GM12878 (cell line): Measurements from ENCODE around the gene NUDCD2. TPM values are rescaled to one million over a fixed set of nuclear protein-coding genes. Genes with fewer than 3 reads are reported as not detected.

Source experiments
- ATAC-seq: fragments of 200-7000 bp; cut with Tn5 transposase; 3 replicates; pipeline ENCODE4 v1.9.1; 2020; ENCODE audit warnings: mild to moderate bottlenecking, moderate library complexity
- BruUV-seq: library from RNA; stranded (reverse); fragments of 400-500 nt; replicated peaks from 2 replicates; lab custom pipeline; 2021; lab: Mats Ljungman, UMichigan
- CTCF ChIA-PET: fragments of 300-600 bp; sonication (Branson Sonifier 250); formaldehyde crosslinking; extraction: SDS; loops from one replicate; lab custom pipeline; 2021; ENCODE audit warnings: inconsistent platforms; lab: Yijun Ruan, JAX
- POLR2A ChIA-PET: fragments of 350-600 bp; formaldehyde crosslinking; extraction: SDS; loops from one replicate; lab custom pipeline; 2021; ENCODE audit warnings: inconsistent platforms; lab: Charles Lee
- RAD21 ChIA-PET: fragments of 300-600 bp; sonication (Branson Sonifier 250); formaldehyde crosslinking; loops from one replicate; lab custom pipeline; 2023; ENCODE audit warnings: antibody characterized with exemption; ENCODE audit not compliant: unreplicated experiment; lab: Charles Lee
- SMC1A ChIA-PET: fragments of 300-600 bp; sonication (Branson Sonifier 250); formaldehyde crosslinking; loops from one replicate; lab custom pipeline; 2023; ENCODE audit not compliant: unreplicated experiment, uncharacterized antibody; lab: Charles Lee
- DNase-seq: peaks from one replicate; pipeline ENCODE4 v3.0.0-alpha.2; 2011; ENCODE audit warnings: low read depth, low spot score
- FAIRE-seq: peaks from 3 replicates; lab custom pipeline; 2011; peaks lifted over from hg19 to GRCh38; lab: Jason Lieb, UNC
- H2AFZ ChIP-seq: 2 replicates; pipeline ENCODE4 v1.6.0; 2011; ENCODE audit warnings: low read depth, low read length, control low read depth; ENCODE audit not compliant: control insufficient read depth
- H3K27ac ChIP-seq: 2 replicates; pipeline ENCODE4 v1.5.1; 2011; ENCODE audit warnings: control low read depth; ENCODE audit not compliant: control insufficient read depth, insufficient read depth
- H3K27me3 ChIP-seq, 2 experiments: replicated peaks in 1 of 2; 2 replicates each; pipeline versions ENCODE4 v1.6.0 to v1.6.1; 2011; ENCODE audit warnings: low read length in 1 of 2; ENCODE audit not compliant: control insufficient read depth in 2 of 2, insufficient read depth in 2 of 2
- H3K36me3 ChIP-seq, 2 experiments: 2 replicates each; pipeline ENCODE4 v1.5.1; 2011; ENCODE audit warnings: low read length in 1 of 2; ENCODE audit not compliant: control insufficient read depth in 2 of 2, insufficient read depth in 2 of 2
- H3K4me1 ChIP-seq: 2 replicates; pipeline ENCODE4 v1.6.1; 2011; ENCODE audit warnings: mild to moderate bottlenecking, low read length, moderate library complexity, mixed read lengths; ENCODE audit not compliant: control insufficient read depth, insufficient read depth
- H3K4me2 ChIP-seq: 2 replicates; pipeline ENCODE4 v1.6.0; 2011; ENCODE audit warnings: control low read depth; ENCODE audit not compliant: control insufficient read depth, insufficient read depth
- H3K4me3 ChIP-seq: fragments of 200-600 bp; sonication (generic); 2 replicates; pipeline ENCODE4 v1.5.1; 2016
- H3K79me2 ChIP-seq: 2 replicates; pipeline ENCODE4 v1.6.0; 2011; ENCODE audit warnings: low read length; ENCODE audit not compliant: control insufficient read depth, insufficient read depth
- H3K9ac ChIP-seq: 2 replicates; pipeline ENCODE4 v1.8.0; 2011; ENCODE audit warnings: low read length, control low read depth, mixed read lengths; ENCODE audit not compliant: control insufficient read depth, insufficient read depth
- H3K9me3 ChIP-seq: replicated peaks from 3 replicates; pipeline ENCODE4 v1.5.1; 2011; ENCODE audit warnings: mild to moderate bottlenecking, low read length; ENCODE audit not compliant: control insufficient read depth, insufficient read depth
- H4K20me1 ChIP-seq: 2 replicates; pipeline ENCODE4 v1.6.0; 2011; ENCODE audit not compliant: control insufficient read depth, insufficient read depth
- EP300 ChIP-seq, 2 experiments: fragments of 150-350 bp in 1 of 2; IDR thresholded peaks; 2 replicates each; pipeline ENCODE4 v1.6.1; 2011 to 2012; ENCODE audit warnings: low read depth in 2 of 2, low read length in 2 of 2, borderline replicate concordance in 1 of 2, improper control_type of control experiment in 1 of 2, inconsistent platforms in 1 of 2; ENCODE audit not compliant: control insufficient read depth in 1 of 2
- FOXM1 ChIP-seq: IDR thresholded peaks from 2 replicates; pipeline ENCODE4 v1.6.1; 2012; ENCODE audit warnings: low read depth, mild to moderate bottlenecking, inconsistent platforms, low read length, moderate library complexity
- ZZZ3 ChIP-seq: IDR thresholded peaks from 2 replicates; pipeline ENCODE4 v1.6.1; 2011; ENCODE audit warnings: low read depth; ENCODE audit not compliant: control insufficient read depth, insufficient read length
- WGBS: methylation state at CpG from one replicate; pipeline ENCODE4 v1.1.6; 2016; ENCODE audit warnings: low lambda C conversion rate; ENCODE audit not compliant: insufficient replicate concordance, insufficient coverage; ENCODE audit errors: missing lambda C conversion rate; 5-methylcytosine and 5-hydroxymethylcytosine counted together
- in situ Hi-C: fragments of 300-500 bp; cut with MboI; formaldehyde crosslinking; loops from 9 replicates; pipeline ENCODE4 v1.14.3; 2018; ENCODE audit warnings: mixed read lengths
- intact Hi-C: fragments of 100-400 bp; cut with micrococcal nuclease; formaldehyde crosslinking; loops from one replicate; pipeline ENCODE4 v1.14.2; 2022; ENCODE audit not compliant: unreplicated experiment
- polyA plus RNA-seq, 11 experiments: library from polyadenylated mRNA; depleted of rRNA in 4 of 11; unstranded in 6 of 11; stranded (reverse) in 5 of 11; fragments of >200 nt; fragmentation: Nextera tagmentation in 4 of 11; fragmentation: Illumina TruSeq in 1 of 11; extraction: Ambion mirVana in 4 of 11; extraction: Trizol in 1 of 11; gene quantifications; 1 replicate in 1 of 11; 2 replicates in 10 of 11; pipeline versions ENCODE4 v1.2.1 to v1.2.3, GENCODE V29; 2011 to 2016; ENCODE audit warnings: inconsistent platforms in 2 of 11, missing spikeins in 2 of 11, low read depth in 1 of 11
- total RNA-seq, 4 experiments: library from RNA; depleted of rRNA in 3 of 4; stranded (reverse); fragments of >200 nt in 3 of 4; fragmentation: Illumina TruSeq in 1 of 4; extraction: Trizol in 1 of 4; gene quantifications; 2 replicates each; pipeline versions ENCODE4 v1.2.1 to v1.2.3, GENCODE V29; 2013 to 2021
- TF ChIP-seq, protein P1 (sequence below): fragments of 450-650 bp; IDR thresholded peaks from 2 replicates; pipeline ENCODE4 v1.6.1; 2017; ENCODE audit warnings: mild to moderate bottlenecking
- TF ChIP-seq, protein P2 (sequence below): fragments of 450-650 bp; IDR thresholded peaks from 2 replicates; pipeline ENCODE4 v1.6.1; 2017; ENCODE audit warnings: mild to moderate bottlenecking, low read depth, inconsistent platforms; ENCODE audit not compliant: poor library complexity, severe bottlenecking

NUDCD2 gene
- total and polyA plus RNA-seq, 10 of the 15 experiments (the other 5 are each of a cell fraction or from before 2014, with no cell fraction given): 9.1 to 133 (median 24.6) TPM

- no peaks in the 10 kb centered on the region for H3K27me3 ChIP-seq
- in situ Hi-C loops (no loop called here), intact Hi-C loops (no loop called here)
- peaks cover 3 to 21% of the 10 kb centered on the region in 2 experiments for H3K36me3 ChIP-seq
- no peak overlapping the region for H3K4me3 ChIP-seq
- ChIA-PET SMC1A (interaction anchor here (1.0 to 1.5 kb wide), 2 partner anchors 9 to 31 kb away, joined by 3 to 4 read pairs; no protein-coding TSS in a partner anchor), CTCF (no interaction called here), POLR2A (interaction anchor here (1.6 to 3.3 kb wide), 2 partner anchors 11 to 18 kb away, joined by 5 to 9 read pairs; partner anchors contain the start of gene HMMR), RAD21 (no interaction called here)
- H3K9ac ChIP-seq: no peak overlapping the region
- H3K4me1 ChIP-seq: no peaks in the 10 kb centered on the region
- ATAC-seq (no peak), DNase-seq (no peak), FAIRE-seq (no peak)
- BruUV-seq: no TSS peak
- WGBS: 100% methylated on average over 1 of the region's 1 CpG
- H3K9me3 ChIP-seq: no peaks in the 10 kb centered on the region
- H4K20me1 ChIP-seq: no peaks in the 10 kb centered on the region
- H3K4me2 ChIP-seq: no peak overlapping the region
- no peak overlapping the region for H2AFZ ChIP-seq
- TF ChIP-seq, protein P1, sequence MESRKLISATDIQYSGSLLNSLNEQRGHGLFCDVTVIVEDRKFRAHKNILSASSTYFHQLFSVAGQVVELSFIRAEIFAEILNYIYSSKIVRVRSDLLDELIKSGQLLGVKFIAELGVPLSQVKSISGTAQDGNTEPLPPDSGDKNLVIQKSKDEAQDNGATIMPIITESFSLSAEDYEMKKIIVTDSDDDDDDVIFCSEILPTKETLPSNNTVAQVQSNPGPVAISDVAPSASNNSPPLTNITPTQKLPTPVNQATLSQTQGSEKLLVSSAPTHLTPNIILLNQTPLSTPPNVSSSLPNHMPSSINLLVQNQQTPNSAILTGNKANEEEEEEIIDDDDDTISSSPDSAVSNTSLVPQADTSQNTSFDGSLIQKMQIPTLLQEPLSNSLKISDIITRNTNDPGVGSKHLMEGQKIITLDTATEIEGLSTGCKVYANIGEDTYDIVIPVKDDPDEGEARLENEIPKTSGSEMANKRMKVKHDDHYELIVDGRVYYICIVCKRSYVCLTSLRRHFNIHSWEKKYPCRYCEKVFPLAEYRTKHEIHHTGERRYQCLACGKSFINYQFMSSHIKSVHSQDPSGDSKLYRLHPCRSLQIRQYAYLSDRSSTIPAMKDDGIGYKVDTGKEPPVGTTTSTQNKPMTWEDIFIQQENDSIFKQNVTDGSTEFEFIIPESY: no peak
- TF ChIP-seq, protein P2, sequence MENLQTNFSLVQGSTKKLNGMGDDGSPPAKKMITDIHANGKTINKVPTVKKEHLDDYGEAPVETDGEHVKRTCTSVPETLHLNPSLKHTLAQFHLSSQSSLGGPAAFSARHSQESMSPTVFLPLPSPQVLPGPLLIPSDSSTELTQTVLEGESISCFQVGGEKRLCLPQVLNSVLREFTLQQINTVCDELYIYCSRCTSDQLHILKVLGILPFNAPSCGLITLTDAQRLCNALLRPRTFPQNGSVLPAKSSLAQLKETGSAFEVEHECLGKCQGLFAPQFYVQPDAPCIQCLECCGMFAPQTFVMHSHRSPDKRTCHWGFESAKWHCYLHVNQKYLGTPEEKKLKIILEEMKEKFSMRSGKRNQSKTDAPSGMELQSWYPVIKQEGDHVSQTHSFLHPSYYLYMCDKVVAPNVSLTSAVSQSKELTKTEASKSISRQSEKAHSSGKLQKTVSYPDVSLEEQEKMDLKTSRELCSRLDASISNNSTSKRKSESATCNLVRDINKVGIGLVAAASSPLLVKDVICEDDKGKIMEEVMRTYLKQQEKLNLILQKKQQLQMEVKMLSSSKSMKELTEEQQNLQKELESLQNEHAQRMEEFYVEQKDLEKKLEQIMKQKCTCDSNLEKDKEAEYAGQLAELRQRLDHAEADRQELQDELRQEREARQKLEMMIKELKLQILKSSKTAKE: no peak
- TF ChIP-seq EP300 (IDR thresholded peaks at IDR 0.05; ENCODE audit: borderline replicate concordance in 1 of 2, control insufficient read depth in 1 of 2, low read depth in 2 of 2, low read length in 2 of 2): no peak
- no peak for TF ChIP-seq FOXM1
- TF ChIP-seq ZZZ3: no peak
- no peak overlapping the region for H3K27ac ChIP-seq
- no peaks in the 10 kb centered on the region for H3K79me2 ChIP-seq
These were observed 19.0 kb upstream of the NUDCD2 start for GRCh38 chr5:163478982-163479271.
